HG03565 (cell line): ENCODE data around the gene HERC2.

Experiments
- ATAC-seq: cut with Tn5 transposase; IDR thresholded peaks from one replicate; pipeline ENCODE4 v1.9.1; 2021; ENCODE audit warnings: mild to moderate bottlenecking, moderate library complexity; ENCODE audit not compliant: unreplicated experiment

HERC2 gene

GRCh38 chr15:28114721-28115622 lies 207.0 kb downstream of the HERC2 start:
- ATAC-seq: no peak

- ATAC-seq: no peak
Measured at GRCh38 chr15:28114114-28114455, 207.9 kb downstream of the HERC2 start.

- no peak for ATAC-seq
Measured at GRCh38 chr15:28113394-28114113, 208.4 kb downstream of the HERC2 start.

- ATAC-seq: no peak
Measured at GRCh38 chr15:28112962-28113361, 209.0 kb downstream of the HERC2 start.

GRCh38 chr15:28112101-28112760 lies 209.7 kb downstream of the HERC2 start:
- ATAC-seq: no peak

- ATAC-seq: no peak
Measured at GRCh38 chr15:28111543-28111942, 210.4 kb downstream of the HERC2 start.

GRCh38 chr15:28110481-28110881 lies 211.5 kb downstream of the HERC2 start:
- ATAC-seq: no peak

- no peak for ATAC-seq
Measured at GRCh38 chr15:28109626-28110455, 212.1 kb downstream of the HERC2 start.

GRCh38 chr15:28107904-28108275 lies 214.1 kb downstream of the HERC2 start:
- no peak for ATAC-seq

- no peak for ATAC-seq
Measured at GRCh38 chr15:28107111-28107903, 214.7 kb downstream of the HERC2 start.

GRCh38 chr15:28106294-28107110 lies 215.5 kb downstream of the HERC2 start:
- ATAC-seq: no peak

GRCh38 chr15:28105793-28106192 lies 216.2 kb downstream of the HERC2 start:
- no peak for ATAC-seq

- ATAC-seq: no peak
Measured at GRCh38 chr15:28105224-28105791, 216.7 kb downstream of the HERC2 start.

GRCh38 chr15:28104326-28104725 lies 217.7 kb downstream of the HERC2 start:
- ATAC-seq: no peak

GRCh38 chr15:28103831-28104230 lies 218.1 kb downstream of the HERC2 start:
- ATAC-seq: no peak

GRCh38 chr15:28101983-28102441 lies 220.0 kb downstream of the HERC2 start:
- ATAC-seq: no peak

- no peak for ATAC-seq
Measured at GRCh38 chr15:28101201-28101600, 220.8 kb downstream of the HERC2 start.

- ATAC-seq: no peak
Measured at GRCh38 chr15:28100516-28101195, 221.3 kb downstream of the HERC2 start.
